HCT116 (cell line): ENCODE results near the gene MRPL9. TPM values are rescaled to one million over a fixed set of nuclear protein-coding genes. Genes with fewer than 3 reads are reported as not detected.

ENCODE experiments used
- ATAC-seq: fragments of 200-7000 bp; cut with Tn5 transposase; 2 replicates; pipeline ENCODE4 v1.9.1; 2020; ENCODE audit warnings: mild to moderate bottlenecking, moderate library complexity
- BruUV-seq: library from RNA; stranded (reverse); fragments of 400-500 nt; replicated peaks from 2 replicates; lab custom pipeline; 2021; lab: Mats Ljungman, UMichigan
- CTCF ChIA-PET: fragments of 300-600 bp; sonication (Branson Sonifier 250); formaldehyde crosslinking; loops from one replicate; lab custom pipeline; 2021; ENCODE audit warnings: antibody characterized with exemption; lab: Charles Lee
- POLR2A ChIA-PET: fragments of 300-600, 350-600 bp; sonication (Branson Sonifier 250); formaldehyde crosslinking; loops from one replicate; lab custom pipeline; 2021; ENCODE audit warnings: antibody characterized with exemption; lab: Charles Lee
- RAD21 ChIA-PET, 2 experiments: fragments of 300-600 bp; sonication (Branson Sonifier 250); formaldehyde crosslinking; loops; one replicate each; lab custom pipeline; 2023; ENCODE audit warnings: low total read pairs in 2 of 2; ENCODE audit not compliant: uncharacterized antibody in 2 of 2, unreplicated experiment in 2 of 2, low non-redundant PET in 1 of 2; lab: Charles Lee
- DNase-seq: peaks from one replicate; pipeline ENCODE4 v3.0.0-alpha.2; 2010; ENCODE audit warnings: low read depth, low spot score
- H2AFZ ChIP-seq: fragments of 200-600 bp; shearing (Covaris generic), sonication (generic); 2 replicates; pipeline ENCODE4 v1.6.1; 2017; ENCODE audit warnings: low read depth, mixed run types, mixed read lengths, antibody characterized with exemption, low read length; ENCODE audit not compliant: poor library complexity, severe bottlenecking
- H3K27ac ChIP-seq: 2 replicates; pipeline ENCODE4 v1.5.1; 2012; ENCODE audit warnings: low read depth, low read length
- H3K27me3 ChIP-seq: fragments of 200-600 bp; sonication (generic); 2 replicates; pipeline ENCODE4 v1.6.1; 2016; ENCODE audit warnings: mixed run types, low read length, mixed read lengths; ENCODE audit not compliant: insufficient read depth
- H3K36me3 ChIP-seq, 2 experiments: fragments of 200-500 bp in 1 of 2; fragments of 200-600 bp in 1 of 2; sonication (Bioruptor generic) in 1 of 2; sonication (generic) in 1 of 2; 2 replicates each; pipeline versions ENCODE4 v1.5.1 to v1.6.1; 2014 to 2016; ENCODE audit warnings: low read length in 2 of 2, inconsistent platforms in 1 of 2, mixed read lengths in 1 of 2, mixed run types in 1 of 2; ENCODE audit not compliant: insufficient read depth in 2 of 2, control insufficient read depth in 1 of 2
- H3K4me1 ChIP-seq, 2 experiments: fragments of 200-600 bp in 1 of 2; sonication (generic) in 1 of 2; 2 replicates each; pipeline versions ENCODE4 v1.5.1 to v1.6.1; 2012 to 2017; ENCODE audit warnings: low read length in 2 of 2, inconsistent platforms in 1 of 2, mild to moderate bottlenecking in 1 of 2, mixed read lengths in 1 of 2, mixed run types in 1 of 2, moderate library complexity in 1 of 2; ENCODE audit not compliant: insufficient read depth in 2 of 2, control insufficient read depth in 1 of 2
- H3K4me2 ChIP-seq: fragments of 200-600 bp; sonication (generic); 2 replicates; pipeline ENCODE4 v1.6.1; 2017; ENCODE audit warnings: mixed run types, low read length, mixed read lengths
- H3K4me3 ChIP-seq, 2 experiments: fragments of 200-600 bp in 1 of 2; sonication (generic) in 1 of 2; replicated peaks in 1 of 2; 2 replicates each; pipeline ENCODE4 v1.5.1; 2011 to 2016; ENCODE audit warnings: low read length in 2 of 2, control low read depth in 1 of 2, low read depth in 1 of 2, mild to moderate bottlenecking in 1 of 2, mixed read lengths in 1 of 2, mixed run types in 1 of 2
- H3K79me2 ChIP-seq: fragments of 200-600 bp; sonication (generic); 2 replicates; pipeline ENCODE4 v1.6.1; 2017; ENCODE audit warnings: mild to moderate bottlenecking, mixed run types, low read length, moderate library complexity, mixed read lengths; ENCODE audit not compliant: insufficient read depth
- H3K9ac ChIP-seq: fragments of 200-600 bp; sonication (generic); 2 replicates; pipeline ENCODE4 v1.6.1; 2016; ENCODE audit warnings: low read length, mixed read lengths
- H3K9me2 ChIP-seq: fragments of 200-600 bp; sonication (generic), shearing (Covaris generic); 2 replicates; pipeline ENCODE4 v1.6.1; 2017; ENCODE audit warnings: mixed run types, mild to moderate bottlenecking, moderate library complexity; ENCODE audit not compliant: insufficient read depth
- H3K9me3 ChIP-seq, 2 experiments: fragments of 200-500 bp in 1 of 2; fragments of 200-600 bp in 1 of 2; sonication (Bioruptor generic) in 1 of 2; sonication (generic) in 1 of 2; 2 replicates each; pipeline ENCODE4 v1.6.1; 2014 to 2017; ENCODE audit warnings: low read length in 2 of 2, mixed read lengths in 2 of 2, inconsistent platforms in 1 of 2, low read depth in 1 of 2, mild to moderate bottlenecking in 1 of 2, mixed run types in 1 of 2, moderate library complexity in 1 of 2; ENCODE audit not compliant: control insufficient read depth in 1 of 2, insufficient read depth in 1 of 2
- H4K20me1 ChIP-seq: fragments of 200-600 bp; sonication (generic), shearing (Covaris generic); 2 replicates; pipeline ENCODE4 v1.6.1; 2017; ENCODE audit warnings: mixed run types, mild to moderate bottlenecking, moderate library complexity; ENCODE audit not compliant: insufficient read depth
- CBX3 ChIP-seq: IDR thresholded peaks from 2 replicates; pipeline ENCODE4 v1.6.1; 2012; ENCODE audit warnings: low read depth
- EGR1 ChIP-seq: IDR thresholded peaks from 2 replicates; pipeline ENCODE4 v1.6.1; 2012; ENCODE audit warnings: low read depth
- ELF1 ChIP-seq: IDR thresholded peaks from 2 replicates; pipeline ENCODE4 v1.6.1; 2012; ENCODE audit warnings: low read depth, borderline replicate concordance
- EZH2phosphoT487 ChIP-seq: fragments of 200-600 bp; IDR thresholded peaks from 2 replicates; pipeline ENCODE4 v1.6.1; 2018; ENCODE audit warnings: antibody characterized with exemption, borderline replicate concordance
- JUND ChIP-seq: IDR thresholded peaks from 2 replicates; pipeline ENCODE4 v1.6.1; 2012
- POLR2A ChIP-seq: IDR thresholded peaks from 2 replicates; pipeline ENCODE4 v1.7.0; 2011; ENCODE audit warnings: borderline replicate concordance; ENCODE audit not compliant: insufficient read depth, insufficient read length; ENCODE audit errors: extremely low read depth
- POLR2AphosphoS5 ChIP-seq: IDR thresholded peaks from 2 replicates; pipeline ENCODE4 v1.6.1; 2011; ENCODE audit warnings: mild to moderate bottlenecking, low read depth, low read length, moderate library complexity
- intact Hi-C: fragments of 100-400 bp; cut with micrococcal nuclease; formaldehyde crosslinking; loops from 2 replicates; pipeline ENCODE4 v1.10.0; 2022
- total RNA-seq: library from RNA; stranded (reverse); gene quantifications from one replicate; pipeline ENCODE4 v1.2.1, GENCODE V29; 2021; ENCODE audit not compliant: unreplicated experiment
- TF ChIP-seq, protein P1 (sequence below): IDR thresholded peaks from 2 replicates; pipeline ENCODE4 v1.6.1; 2012
- TF ChIP-seq, protein P2 (sequence below), 3 experiments: fragments of 200-600 bp in 1 of 3; sonication (generic) in 1 of 3; IDR thresholded peaks in 2 of 3; conservative IDR thresholded peaks in 1 of 3; 2 replicates each; pipeline ENCODE4 v1.5.1; 2012 to 2017; ENCODE audit warnings: low read depth in 2 of 3, low read length in 2 of 3, antibody characterized with exemption in 1 of 3, borderline replicate concordance in 1 of 3, control low read depth in 1 of 3, mild to moderate bottlenecking in 1 of 3, mixed read lengths in 1 of 3, mixed run types in 1 of 3, moderate library complexity in 1 of 3; ENCODE audit not compliant: insufficient read depth in 1 of 3
- TF ChIP-seq, protein P3 (sequence below): IDR thresholded peaks from 2 replicates; pipeline ENCODE4 v1.6.1; 2011; ENCODE audit warnings: mild to moderate bottlenecking, low read length, moderate library complexity; ENCODE audit not compliant: insufficient replicate concordance; ENCODE audit errors: extremely low read depth

The MRPL9 gene
- total RNA-seq, 1 experiment from 2014 or later: 94.5 TPM

DNA sequence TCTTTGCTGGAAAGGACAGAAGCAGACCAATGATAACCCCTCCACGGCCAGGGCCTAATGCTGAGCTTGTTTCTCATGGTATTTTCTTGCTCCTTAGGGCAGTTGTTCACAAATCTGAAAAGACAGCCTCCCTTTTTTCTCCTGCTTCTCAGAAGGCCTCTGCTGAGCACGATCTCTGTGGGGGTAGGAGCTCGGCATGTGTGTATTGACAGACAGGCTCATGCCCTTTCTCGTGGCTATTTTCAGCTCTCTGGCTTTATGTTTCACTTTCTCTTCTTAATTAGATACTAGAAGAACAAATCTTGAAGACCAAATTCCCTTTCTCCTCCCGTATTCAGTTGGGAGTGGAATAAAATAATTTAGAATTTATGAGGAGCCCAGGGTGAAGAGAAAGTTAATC is 42.7 kb downstream of the MRPL9 start:
- no peaks in the 10 kb centered on the region for H3K79me2 ChIP-seq
- no peak for DNase-seq
- no peak overlapping the region for H3K4me2 ChIP-seq
- no peak for TF ChIP-seq EGR1
- TF ChIP-seq ELF1: no peak
- TF ChIP-seq JUND: no peak
- no peak for TF ChIP-seq EZH2phosphoT487
- TF ChIP-seq, all 23 proteins: peak for 0
- Histone ChIP-seq H3K4me3 (no peak overlapping the region), H3K9me2 (no peaks in the 10 kb centered on the region), H3K27me3 (peaks cover 28% of the 10 kb centered on the region), H3K4me1 (no peaks in the 10 kb centered on the region), H3K9me3 (no peaks in the 10 kb centered on the region), H2AFZ (no peak overlapping the region), H3K36me3 (no peaks in the 10 kb centered on the region), H3K27ac (no peak overlapping the region), H3K9ac (no peak overlapping the region), H4K20me1 (no peaks in the 10 kb centered on the region)
- BruUV-seq: no TSS peak
- ChIA-PET CTCF (no interaction called here), POLR2A (interaction anchor here (0.5 kb wide), 1 partner anchor 37 kb away, joined by 6 read pairs; no protein-coding TSS in a partner anchor), RAD21 (interaction anchor here in 1 of 2 experiments (0.9 kb wide), 1 partner anchor 155 kb away, joined by 5 read pairs; no protein-coding TSS in a partner anchor)
- no peak for ATAC-seq
- intact Hi-C loops: no loop called here

DNA sequence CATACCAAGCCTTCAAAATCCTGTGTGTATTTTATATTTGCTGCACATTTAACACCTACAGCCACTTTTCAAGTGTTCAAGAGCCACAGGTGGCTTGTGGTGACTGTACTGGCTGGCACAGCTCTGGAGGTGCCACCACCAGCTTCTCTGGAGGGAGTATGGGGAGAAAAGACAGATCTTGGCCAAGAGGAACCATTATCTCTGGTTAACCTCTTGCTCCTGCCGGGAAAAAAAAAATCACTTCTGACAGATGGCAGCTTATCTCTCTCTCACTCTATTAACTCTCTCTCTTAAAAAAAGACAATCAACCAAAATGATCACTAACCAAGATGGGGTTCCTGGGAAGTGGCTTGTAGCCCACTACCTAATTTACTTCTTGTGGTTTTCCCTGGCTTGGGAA is 43.2 kb downstream of the MRPL9 start:
- Histone ChIP-seq H3K27me3 (peaks cover 28% of the 10 kb centered on the region), H3K36me3 (no peaks in the 10 kb centered on the region), H3K4me1 (no peaks in the 10 kb centered on the region), H3K4me3 (no peak overlapping the region), H3K27ac (no peak overlapping the region), H3K4me2 (no peak overlapping the region), H3K9me3 (no peaks in the 10 kb centered on the region), H2AFZ (no peak overlapping the region), H3K9me2 (no peaks in the 10 kb centered on the region), H3K9ac (no peak overlapping the region), H4K20me1 (no peaks in the 10 kb centered on the region), H3K79me2 (no peaks in the 10 kb centered on the region)
- ChIA-PET POLR2A (interaction anchor here (0.5 kb wide), 1 partner anchor 37 kb away, joined by 6 read pairs; no protein-coding TSS in a partner anchor), RAD21 (no interaction called here), CTCF (no interaction called here)
- intact Hi-C loops: no loop called here
- BruUV-seq: no TSS peak
- no peak for ATAC-seq
- TF ChIP-seq, protein P1, sequence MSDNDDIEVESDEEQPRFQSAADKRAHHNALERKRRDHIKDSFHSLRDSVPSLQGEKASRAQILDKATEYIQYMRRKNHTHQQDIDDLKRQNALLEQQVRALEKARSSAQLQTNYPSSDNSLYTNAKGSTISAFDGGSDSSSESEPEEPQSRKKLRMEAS: no peak
- TF ChIP-seq CBX3 (no peak), POLR2AphosphoS5 (no peak), POLR2A (no peak)
- TF ChIP-seq, protein P2, sequence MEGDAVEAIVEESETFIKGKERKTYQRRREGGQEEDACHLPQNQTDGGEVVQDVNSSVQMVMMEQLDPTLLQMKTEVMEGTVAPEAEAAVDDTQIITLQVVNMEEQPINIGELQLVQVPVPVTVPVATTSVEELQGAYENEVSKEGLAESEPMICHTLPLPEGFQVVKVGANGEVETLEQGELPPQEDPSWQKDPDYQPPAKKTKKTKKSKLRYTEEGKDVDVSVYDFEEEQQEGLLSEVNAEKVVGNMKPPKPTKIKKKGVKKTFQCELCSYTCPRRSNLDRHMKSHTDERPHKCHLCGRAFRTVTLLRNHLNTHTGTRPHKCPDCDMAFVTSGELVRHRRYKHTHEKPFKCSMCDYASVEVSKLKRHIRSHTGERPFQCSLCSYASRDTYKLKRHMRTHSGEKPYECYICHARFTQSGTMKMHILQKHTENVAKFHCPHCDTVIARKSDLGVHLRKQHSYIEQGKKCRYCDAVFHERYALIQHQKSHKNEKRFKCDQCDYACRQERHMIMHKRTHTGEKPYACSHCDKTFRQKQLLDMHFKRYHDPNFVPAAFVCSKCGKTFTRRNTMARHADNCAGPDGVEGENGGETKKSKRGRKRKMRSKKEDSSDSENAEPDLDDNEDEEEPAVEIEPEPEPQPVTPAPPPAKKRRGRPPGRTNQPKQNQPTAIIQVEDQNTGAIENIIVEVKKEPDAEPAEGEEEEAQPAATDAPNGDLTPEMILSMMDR (IDR thresholded peaks at IDR 0.05 in 2 of 3, conservative IDR thresholded peaks at IDR 0.05 in 1 of 3; ENCODE audit: borderline replicate concordance in 1 of 3, insufficient read depth in 1 of 3, low read depth in 2 of 3, low read length in 2 of 3): no peak
- TF ChIP-seq, protein P3, sequence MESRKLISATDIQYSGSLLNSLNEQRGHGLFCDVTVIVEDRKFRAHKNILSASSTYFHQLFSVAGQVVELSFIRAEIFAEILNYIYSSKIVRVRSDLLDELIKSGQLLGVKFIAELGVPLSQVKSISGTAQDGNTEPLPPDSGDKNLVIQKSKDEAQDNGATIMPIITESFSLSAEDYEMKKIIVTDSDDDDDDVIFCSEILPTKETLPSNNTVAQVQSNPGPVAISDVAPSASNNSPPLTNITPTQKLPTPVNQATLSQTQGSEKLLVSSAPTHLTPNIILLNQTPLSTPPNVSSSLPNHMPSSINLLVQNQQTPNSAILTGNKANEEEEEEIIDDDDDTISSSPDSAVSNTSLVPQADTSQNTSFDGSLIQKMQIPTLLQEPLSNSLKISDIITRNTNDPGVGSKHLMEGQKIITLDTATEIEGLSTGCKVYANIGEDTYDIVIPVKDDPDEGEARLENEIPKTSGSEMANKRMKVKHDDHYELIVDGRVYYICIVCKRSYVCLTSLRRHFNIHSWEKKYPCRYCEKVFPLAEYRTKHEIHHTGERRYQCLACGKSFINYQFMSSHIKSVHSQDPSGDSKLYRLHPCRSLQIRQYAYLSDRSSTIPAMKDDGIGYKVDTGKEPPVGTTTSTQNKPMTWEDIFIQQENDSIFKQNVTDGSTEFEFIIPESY: no peak
- DNase-seq: no peak
